Fibroblast of the aortic adventitia (primary cell): ENCODE data around the gene SLC12A3. TPM values are rescaled to one million over a fixed set of nuclear protein-coding genes. Genes with fewer than 3 reads are reported as not detected.

Source experiments
- DNase-seq: peaks from one replicate; pipeline ENCODE4 v3.0.0-alpha.2; 2010; ENCODE audit warnings: low read depth
- H3K4me3 ChIP-seq: 2 replicates; pipeline ENCODE4 v1.5.1; 2011; ENCODE audit warnings: low read depth, mild to moderate bottlenecking, control low read depth, low read length, moderate library complexity
- total RNA-seq: library from RNA; depleted of rRNA; stranded (reverse); fragments of >200 nt; gene quantifications from 2 replicates; pipeline ENCODE4 v1.2.3, GENCODE V29; 2012; ENCODE audit warnings: low replicate concordance
- TF ChIP-seq, protein P1 (sequence below): IDR thresholded peaks from 2 replicates; pipeline ENCODE4 v1.5.1; 2011; ENCODE audit warnings: mild to moderate bottlenecking, low read length, control low read depth, inconsistent platforms; ENCODE audit not compliant: insufficient read depth

Gene SLC12A3
- total RNA-seq, 1 donor, result not detected

- TF ChIP-seq, protein P1, sequence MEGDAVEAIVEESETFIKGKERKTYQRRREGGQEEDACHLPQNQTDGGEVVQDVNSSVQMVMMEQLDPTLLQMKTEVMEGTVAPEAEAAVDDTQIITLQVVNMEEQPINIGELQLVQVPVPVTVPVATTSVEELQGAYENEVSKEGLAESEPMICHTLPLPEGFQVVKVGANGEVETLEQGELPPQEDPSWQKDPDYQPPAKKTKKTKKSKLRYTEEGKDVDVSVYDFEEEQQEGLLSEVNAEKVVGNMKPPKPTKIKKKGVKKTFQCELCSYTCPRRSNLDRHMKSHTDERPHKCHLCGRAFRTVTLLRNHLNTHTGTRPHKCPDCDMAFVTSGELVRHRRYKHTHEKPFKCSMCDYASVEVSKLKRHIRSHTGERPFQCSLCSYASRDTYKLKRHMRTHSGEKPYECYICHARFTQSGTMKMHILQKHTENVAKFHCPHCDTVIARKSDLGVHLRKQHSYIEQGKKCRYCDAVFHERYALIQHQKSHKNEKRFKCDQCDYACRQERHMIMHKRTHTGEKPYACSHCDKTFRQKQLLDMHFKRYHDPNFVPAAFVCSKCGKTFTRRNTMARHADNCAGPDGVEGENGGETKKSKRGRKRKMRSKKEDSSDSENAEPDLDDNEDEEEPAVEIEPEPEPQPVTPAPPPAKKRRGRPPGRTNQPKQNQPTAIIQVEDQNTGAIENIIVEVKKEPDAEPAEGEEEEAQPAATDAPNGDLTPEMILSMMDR, result no peak
- H3K4me3 ChIP-seq, result no peak overlapping the region
- DNase-seq, result no peak
Measured at GRCh38 chr16:56941092-56941491, 76.1 kb downstream of the SLC12A3 start.

GRCh38 chr16:56941856-56942331 lies 76.9 kb downstream of the SLC12A3 start:
- TF ChIP-seq, protein P1, result no peak
- DNase-seq, result no peak

DNA sequence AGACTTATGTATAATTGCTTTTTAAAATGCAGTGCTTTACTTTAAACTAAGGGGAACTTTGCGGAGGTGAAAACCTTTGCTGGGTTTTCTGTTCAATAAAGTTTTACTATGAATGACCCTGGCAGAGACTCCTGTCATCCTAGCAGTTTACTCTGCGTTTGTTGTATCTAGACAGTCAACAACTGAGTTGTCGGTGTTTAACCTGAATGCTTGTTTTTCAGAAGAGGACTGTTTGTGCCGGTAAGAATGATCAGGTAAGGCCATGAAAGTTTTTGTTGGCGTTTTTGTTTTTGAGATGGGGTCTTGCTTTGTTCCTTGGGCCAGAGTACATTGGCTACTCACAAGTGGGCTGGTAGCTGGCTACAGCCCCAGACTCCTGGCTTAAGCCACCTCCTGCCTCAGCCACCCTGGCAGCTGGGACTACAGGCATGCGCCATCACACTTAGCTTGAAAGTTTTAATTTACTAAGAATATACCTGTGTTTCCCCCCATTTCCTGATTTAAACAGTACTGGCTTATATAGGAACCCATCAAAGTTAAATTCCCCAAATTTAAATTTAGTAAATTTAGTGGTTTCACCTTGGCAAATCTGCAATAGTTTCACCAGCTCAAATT lies 78.9 kb downstream of the SLC12A3 start:
- H3K4me3 ChIP-seq, result no peak overlapping the region
- TF ChIP-seq, protein P1, result no peak
- no peak for DNase-seq

More at GRCh38 chr16:56941856-56942331, 76.9 kb downstream of the SLC12A3 start:
- no peak overlapping the region for H3K4me3 ChIP-seq

GRCh38 chr16:56944954-56945839 lies 80.2 kb downstream of the SLC12A3 start:
- DNase-seq, result peak; percentile 33
- TF ChIP-seq, protein P1, result no peak
- no peak overlapping the region for H3K4me3 ChIP-seq

DNA sequence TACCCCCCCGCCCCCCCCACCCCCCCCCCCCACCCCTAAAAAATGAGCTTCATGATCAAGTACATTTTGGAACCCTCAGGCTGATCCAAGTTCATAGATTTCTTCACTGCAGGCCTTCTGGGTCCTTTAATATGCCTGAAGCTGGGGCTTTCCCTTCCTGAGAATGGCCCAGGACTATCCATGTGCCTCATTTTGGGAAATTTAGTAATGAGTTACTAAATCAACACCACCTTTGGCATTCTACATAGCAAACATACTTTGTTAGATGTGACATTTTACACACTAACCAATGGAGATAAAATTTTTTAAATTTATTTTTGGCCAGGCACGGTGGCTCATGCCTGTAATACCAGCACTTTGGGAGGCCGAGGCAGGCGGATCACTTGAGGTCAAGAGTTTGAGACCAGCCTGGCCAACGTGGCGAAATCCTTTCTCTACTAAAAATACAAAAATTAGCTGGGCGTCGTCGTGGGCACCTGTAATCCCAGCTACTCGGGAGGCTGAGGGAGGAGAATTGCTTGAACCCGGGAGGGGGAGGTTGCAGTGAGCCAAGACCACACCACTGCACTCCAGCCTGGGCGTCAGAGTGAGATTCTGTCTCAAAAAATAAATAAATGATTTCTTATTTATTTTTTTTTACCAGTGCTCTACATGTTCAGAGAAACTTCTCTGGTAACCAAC lies 81.0 kb downstream of the SLC12A3 start:
- DNase-seq, result no peak
- H3K4me3 ChIP-seq, result no peak overlapping the region
- TF ChIP-seq, protein P1, result no peak

GRCh38 chr16:56946767-56947603 lies 82.0 kb downstream of the SLC12A3 start:
- H3K4me3 ChIP-seq, result no peak overlapping the region

More at GRCh38 chr16:56946767-56947603, 82.0 kb downstream of the SLC12A3 start:
- TF ChIP-seq, protein P1, result no peak
- no peak for DNase-seq
